LNCaP clone FGC (cell line): Measurements from ENCODE around the gene TAF1D.

Source experiments
- DNase-seq: peaks from one replicate; pipeline ENCODE4 v3.0.0-alpha.2; 2011; ENCODE audit warnings: low read depth
- H3K4me3 ChIP-seq: 2 replicates; pipeline ENCODE4 v1.5.1; 2011; ENCODE audit warnings: mild to moderate bottlenecking, low read depth, low read length, control low read depth
- CTCF ChIP-seq: IDR thresholded peaks from 2 replicates; pipeline ENCODE4 v1.5.1; 2012; ENCODE audit warnings: mild to moderate bottlenecking; ENCODE audit not compliant: control insufficient read depth, insufficient read depth; ENCODE audit errors: extremely low read depth

The TAF1D gene

GRCh38 chr11:93773601-93774200 lies 32.4 kb upstream of the TAF1D start:
- DNase-seq, result no peak
- TF ChIP-seq CTCF, result no peak
- no peak overlapping the region for H3K4me3 ChIP-seq

GRCh38 chr11:93773045-93773477 lies 31.8 kb upstream of the TAF1D start:
- no peak for TF ChIP-seq CTCF
- no peak for DNase-seq

GRCh38 chr11:93772123-93772522 lies 30.8 kb upstream of the TAF1D start:
- TF ChIP-seq CTCF, result no peak
- H3K4me3 ChIP-seq, result no peak overlapping the region
- no peak for DNase-seq

More at GRCh38 chr11:93773045-93773477, 31.8 kb upstream of the TAF1D start:
- no peak overlapping the region for H3K4me3 ChIP-seq

- no peak for DNase-seq
- TF ChIP-seq CTCF, result no peak
- H3K4me3 ChIP-seq, result no peak overlapping the region
Measured at GRCh38 chr11:93770160-93770559, 28.9 kb upstream of the TAF1D start.

GRCh38 chr11:93767018-93767417 lies 25.7 kb upstream of the TAF1D start:
- H3K4me3 ChIP-seq, result no peak overlapping the region
- no peak for TF ChIP-seq CTCF
- DNase-seq, result no peak

- no peak overlapping the region for H3K4me3 ChIP-seq
- DNase-seq, result no peak
- no peak for TF ChIP-seq CTCF
Measured at GRCh38 chr11:93766504-93766903, 25.2 kb upstream of the TAF1D start.

- no peak for DNase-seq
- TF ChIP-seq CTCF, result no peak
- no peak overlapping the region for H3K4me3 ChIP-seq
Measured at GRCh38 chr11:93765551-93765950, 24.3 kb upstream of the TAF1D start.
